Kidney glomerular epithelial cell (primary cell): ENCODE measurements around the gene JMJD6.
"Not testable (repeated sequence)": the region's sequence is repeated elsewhere in the genome, so short reads cannot be mapped to it uniquely, and the experiment has no call there.

Experiments
- DNase-seq: peaks from one replicate; lab custom pipeline; 2025; lab: John Stamatoyannopoulos, UW

Gene JMJD6

GRCh38 chr17:76716146-76716838 lies 10.1 kb downstream of the JMJD6 start:
- DNase-seq: no peak

- no peak for DNase-seq
Measured at GRCh38 chr17:76715496-76715830, 10.9 kb downstream of the JMJD6 start.

- DNase-seq: peak; percentile 9
Measured at GRCh38 chr17:76714822-76715495, 11.4 kb downstream of the JMJD6 start.

GRCh38 chr17:76714336-76714735 lies 12.1 kb downstream of the JMJD6 start:
- DNase-seq: no peak

- DNase-seq: no peak
Measured at GRCh38 chr17:76713765-76714164, 12.6 kb downstream of the JMJD6 start.

GRCh38 chr17:76712321-76712720 lies 14.1 kb downstream of the JMJD6 start:
- not testable (repeated sequence) for DNase-seq

- no peak for DNase-seq
Measured at GRCh38 chr17:76710863-76711611, 15.4 kb downstream of the JMJD6 start, which contains the start of gene MXRA7. Gene MXRA7 (minus strand): TSS chr17:76710965. CDS start chr17:76710946, 19 bp downstream.

- DNase-seq: not testable (repeated sequence)
Measured at GRCh38 chr17:76709951-76710862, 16.2 kb downstream of the JMJD6 start.

- peak; percentile 93 for DNase-seq
Measured at GRCh38 chr17:76709077-76709950, 17.1 kb downstream of the JMJD6 start.

GRCh38 chr17:76707985-76708807 lies 18.2 kb downstream of the JMJD6 start:
- DNase-seq: no peak

- no peak for DNase-seq
Measured at GRCh38 chr17:76706817-76707216, 19.6 kb downstream of the JMJD6 start.

GRCh38 chr17:76704805-76705204 lies 21.6 kb downstream of the JMJD6 start:
- DNase-seq: no peak

- no peak for DNase-seq
Measured at GRCh38 chr17:76702941-76703637, 23.3 kb downstream of the JMJD6 start.

- DNase-seq: no peak
Measured at GRCh38 chr17:76702076-76702475, 24.3 kb downstream of the JMJD6 start.

GRCh38 chr17:76701471-76701967 lies 24.9 kb downstream of the JMJD6 start:
- no peak for DNase-seq

- DNase-seq: peak; percentile 70
Measured at GRCh38 chr17:76700617-76701470, 25.6 kb downstream of the JMJD6 start.

- DNase-seq: no peak
Measured at GRCh38 chr17:76700270-76700616, 26.2 kb downstream of the JMJD6 start.

- not testable (repeated sequence) for DNase-seq
Measured at GRCh38 chr17:76698466-76698977, 27.9 kb downstream of the JMJD6 start.
